ENCODE results near the gene SLC25A29.

SLC25A29 gene

GRCh38 chr14:100327128-100327527, 20.9 kb upstream of the SLC25A29 start:
- H3K27ac ChIP-seq (ENCODE audit: extremely low read depth, low read depth, low read length) = no peak overlapping the region
- no peak for TF ChIP-seq PRDM1 (tag by site-specific recombination; IDR thresholded peaks at IDR 0.05)
- TF ChIP-seq TRIM28 (IDR thresholded peaks at IDR 0.05; ENCODE audit: borderline replicate concordance, low read length) = no peak
- TF ChIP-seq KLF17 (tag by site-specific recombination; IDR thresholded peaks at IDR 0.05) = no peak
- no peak overlapping the region for H3K4me3 ChIP-seq (ENCODE audit: low read depth, low read length)
- ChIA-PET CTCF (no interaction called here), POLR2A (no interaction called here)
- no peaks in the 10 kb centered on the region for H3K36me3 ChIP-seq (ENCODE audit: control insufficient read depth in 2 of 2, insufficient read depth in 1 of 2, low read length in 2 of 2)
- H3K4me1 ChIP-seq (ENCODE audit: control insufficient read depth, insufficient read depth, low read length) = no peaks in the 10 kb centered on the region
- H3K9me3 ChIP-seq (ENCODE audit: control insufficient read depth, insufficient read depth, low read depth, low read length) = no peaks in the 10 kb centered on the region

GRCh38 chr14:100325958-100326357, 19.7 kb upstream of the SLC25A29 start:
- Histone ChIP-seq H3K9me3 (ENCODE audit: control insufficient read depth, insufficient read depth, low read depth, low read length) (no peaks in the 10 kb centered on the region), H3K4me3 (ENCODE audit: low read depth, low read length) (no peak overlapping the region), H3K36me3 (ENCODE audit: control insufficient read depth in 2 of 2, insufficient read depth in 1 of 2, low read length in 2 of 2) (no peaks in the 10 kb centered on the region), H3K27ac (ENCODE audit: extremely low read depth, low read depth, low read length) (no peak overlapping the region), H3K4me1 (ENCODE audit: control insufficient read depth, insufficient read depth, low read length) (no peaks in the 10 kb centered on the region)
- ChIA-PET CTCF (no interaction called here), POLR2A (no interaction called here)
- no peak for TF ChIP-seq ZNF335 (tag by site-specific recombination; conservative IDR thresholded peaks at IDR 0.05)
- peak; percentile 51; the same call in 1 of the 2 replicates for TF ChIP-seq ZIC2 (tag by site-specific recombination; IDR thresholded peaks at IDR 0.05)

GRCh38 chr14:100325231-100325632, 19.0 kb upstream of the SLC25A29 start:
- Histone ChIP-seq H3K9me3 (ENCODE audit: control insufficient read depth, insufficient read depth, low read depth, low read length) (no peaks in the 10 kb centered on the region), H3K4me3 (ENCODE audit: low read depth, low read length) (no peak overlapping the region), H3K36me3 (ENCODE audit: control insufficient read depth in 2 of 2, insufficient read depth in 1 of 2, low read length in 2 of 2) (no peaks in the 10 kb centered on the region), H3K27ac (ENCODE audit: extremely low read depth, low read depth, low read length) (no peak overlapping the region), H3K4me1 (ENCODE audit: control insufficient read depth, insufficient read depth, low read length) (no peaks in the 10 kb centered on the region)
- TF ChIP-seq ZNF555 (tag by site-specific recombination; conservative IDR thresholded peaks at IDR 0.05) (no peak), ZFHX2 (tag by site-specific recombination; conservative IDR thresholded peaks at IDR 0.05) (peak; percentile 88), EGR2 (tag by site-specific recombination; IDR thresholded peaks at IDR 0.05; ENCODE audit: low read depth) (peak; percentile 89)
- ChIA-PET CTCF (no interaction called here), POLR2A (no interaction called here)

GRCh38 chr14:100323942-100324307, 17.7 kb upstream of the SLC25A29 start:
- no peaks in the 10 kb centered on the region for H3K9me3 ChIP-seq (ENCODE audit: control insufficient read depth, insufficient read depth, low read depth, low read length)
- no peak overlapping the region for H3K27ac ChIP-seq (ENCODE audit: extremely low read depth, low read depth, low read length)
- no peaks in the 10 kb centered on the region for H3K36me3 ChIP-seq (ENCODE audit: control insufficient read depth in 2 of 2, insufficient read depth in 1 of 2, low read length in 2 of 2)
- H3K4me1 ChIP-seq (ENCODE audit: control insufficient read depth, insufficient read depth, low read length) = no peaks in the 10 kb centered on the region
- POLR2A ChIA-PET = no interaction called here
- CTCF ChIA-PET = interaction anchor here (0.7 kb wide), 1 partner anchor 445 kb away, joined by 3 read pairs; no protein-coding TSS in a partner anchor
- TF ChIP-seq ZFHX2 (tag by site-specific recombination; conservative IDR thresholded peaks at IDR 0.05) (peak; percentile 94), EGR2 (tag by site-specific recombination; IDR thresholded peaks at IDR 0.05; ENCODE audit: low read depth) (peak; percentile 91), ZNF18 (tag by site-specific recombination; IDR thresholded peaks at IDR 0.05) (no peak)
- no peak overlapping the region for H3K4me3 ChIP-seq (ENCODE audit: low read depth, low read length)

- Histone ChIP-seq H3K4me3 (ENCODE audit: low read depth, low read length) (no peak within 1 kb of the TSS), H3K36me3 (ENCODE audit: control insufficient read depth in 2 of 2, insufficient read depth in 1 of 2, low read length in 2 of 2) (no peaks in the 10 kb centered on the region), H3K27ac (ENCODE audit: extremely low read depth, low read depth, low read length) (no peak within 1 kb of the TSS), H3K9me3 (ENCODE audit: control insufficient read depth, insufficient read depth, low read depth, low read length) (no peaks in the 10 kb centered on the region), H3K4me1 (ENCODE audit: control insufficient read depth, insufficient read depth, low read length) (no peaks in the 10 kb centered on the region)
- POLR2A ChIA-PET = no interaction called here
- CTCF ChIA-PET = interaction anchor here (0.7 kb wide), 1 partner anchor 445 kb away, joined by 3 read pairs; no protein-coding TSS in a partner anchor
- TF ChIP-seq ZNF530 (tag by site-specific recombination; IDR thresholded peaks at IDR 0.05; ENCODE audit: low read depth) (no peak), ZNF571 (tag by site-specific recombination; IDR thresholded peaks at IDR 0.05) (no peak), ZNF37A (tag by site-specific recombination; IDR thresholded peaks at IDR 0.05) (no peak), ZBTB8A (tag by site-specific recombination; IDR thresholded peaks at IDR 0.05) (no peak), ZFP41 (tag by site-specific recombination; IDR thresholded peaks at IDR 0.05; ENCODE audit: borderline replicate concordance) (no peak), ZNF184 (tag by site-specific recombination; IDR thresholded peaks at IDR 0.05) (no peak), ZNF549 (tag by site-specific recombination; IDR thresholded peaks at IDR 0.05) (no peak), GFI1B (tag by site-specific recombination; IDR thresholded peaks at IDR 0.05) (no peak)
These were observed 17.1 kb upstream of the SLC25A29 start, which contains the start of gene SLC25A47 for GRCh38 chr14:100323121-100323941. Gene SLC25A47, plus strand, starts transcription at chr14:100323339. Its CDS starts 76 bp downstream, at chr14:100323415.
